ENCODE measurements around the gene DENND1B. TPM values are rescaled to one million over a fixed set of nuclear protein-coding genes. Genes with fewer than 3 reads are reported as not detected.
A peak's percentile ranks its signal among the peaks of the same experiment; 100 is the strongest.

The DENND1B gene
- polyA plus RNA-seq, 1 donor, result 10.9 TPM

GRCh38 chr1:197614916-197615692 is 160.2 kb downstream of the DENND1B start:
- DNase-seq, result peak; percentile 16 to 40
- Histone ChIP-seq H3K36me3 (ENCODE audit: control insufficient read depth, insufficient read depth, low read length) (peaks cover 2% of the 10 kb centered on the region), H3K9me3 (ENCODE audit: control insufficient read depth, low read depth, low read length) (no peaks in the 10 kb centered on the region), H3K4me1 (ENCODE audit: control insufficient read depth, insufficient read depth, low read length) (no peaks in the 10 kb centered on the region), H3K27ac (ENCODE audit: low read length) (no peak overlapping the region), H3K27me3 (ENCODE audit: control insufficient read depth, insufficient read depth, low read length) (no peaks in the 10 kb centered on the region), H3K4me3 (ENCODE audit: low read length) (no peak overlapping the region)
- no CpG with 5 or more reads among the region's 3 CpGs for WGBS (ENCODE audit: insufficient coverage, low lambda C conversion rate)

- DNase-seq, result no peak
- Histone ChIP-seq H3K36me3 (ENCODE audit: control insufficient read depth, insufficient read depth, low read length) (no peaks in the 10 kb centered on the region), H3K9me3 (ENCODE audit: control insufficient read depth, low read depth, low read length) (no peaks in the 10 kb centered on the region), H3K4me1 (ENCODE audit: control insufficient read depth, insufficient read depth, low read length) (no peaks in the 10 kb centered on the region), H3K27me3 (ENCODE audit: control insufficient read depth, insufficient read depth, low read length) (no peaks in the 10 kb centered on the region), H3K4me3 (ENCODE audit: low read length) (no peak overlapping the region), H3K27ac (ENCODE audit: low read length) (no peak overlapping the region)
- 86% methylated on average over 3 of the region's 6 CpGs for WGBS (ENCODE audit: insufficient coverage, low lambda C conversion rate)
Measured at GRCh38 chr1:197606168-197606845, 169.0 kb downstream of the DENND1B start.

GRCh38 chr1:197604302-197604701 is 171.0 kb downstream of the DENND1B start:
- DNase-seq, result no peak
- 88% methylated on average over 1 of the region's 1 CpG for WGBS (ENCODE audit: insufficient coverage, low lambda C conversion rate)
- H3K27me3 ChIP-seq (ENCODE audit: control insufficient read depth, insufficient read depth, low read length), result no peaks in the 10 kb centered on the region
- H3K4me3 ChIP-seq (ENCODE audit: low read length), result no peak overlapping the region
- no peak overlapping the region for H3K27ac ChIP-seq (ENCODE audit: low read length)
- no peaks in the 10 kb centered on the region for H3K9me3 ChIP-seq (ENCODE audit: control insufficient read depth, low read depth, low read length)
- no peaks in the 10 kb centered on the region for H3K36me3 ChIP-seq (ENCODE audit: control insufficient read depth, insufficient read depth, low read length)
- H3K4me1 ChIP-seq (ENCODE audit: control insufficient read depth, insufficient read depth, low read length), result no peaks in the 10 kb centered on the region

GRCh38 chr1:197600751-197601150 is 174.5 kb downstream of the DENND1B start:
- no peaks in the 10 kb centered on the region for H3K36me3 ChIP-seq (ENCODE audit: control insufficient read depth, insufficient read depth, low read length)
- no peak for DNase-seq
- H3K27ac ChIP-seq (ENCODE audit: low read length), result no peak overlapping the region
- H3K27me3 ChIP-seq (ENCODE audit: control insufficient read depth, insufficient read depth, low read length), result no peaks in the 10 kb centered on the region
- H3K4me3 ChIP-seq (ENCODE audit: low read length), result no peak overlapping the region
- H3K4me1 ChIP-seq (ENCODE audit: control insufficient read depth, insufficient read depth, low read length), result no peaks in the 10 kb centered on the region
- no peaks in the 10 kb centered on the region for H3K9me3 ChIP-seq (ENCODE audit: control insufficient read depth, low read depth, low read length)
- no CpG with 5 or more reads among the region's 3 CpGs for WGBS (ENCODE audit: insufficient coverage, low lambda C conversion rate)

GRCh38 chr1:197599789-197600188 is 175.5 kb downstream of the DENND1B start:
- Histone ChIP-seq H3K27ac (ENCODE audit: low read length) (no peak overlapping the region), H3K27me3 (ENCODE audit: control insufficient read depth, insufficient read depth, low read length) (no peaks in the 10 kb centered on the region), H3K4me1 (ENCODE audit: control insufficient read depth, insufficient read depth, low read length) (no peaks in the 10 kb centered on the region), H3K36me3 (ENCODE audit: control insufficient read depth, insufficient read depth, low read length) (peaks cover 4% of the 10 kb centered on the region), H3K9me3 (ENCODE audit: control insufficient read depth, low read depth, low read length) (no peaks in the 10 kb centered on the region), H3K4me3 (ENCODE audit: low read length) (no peak overlapping the region)
- WGBS (ENCODE audit: insufficient coverage, low lambda C conversion rate), result 89% methylated on average over 3 of the region's 3 CpGs
- no peak for DNase-seq

GRCh38 chr1:197598935-197599334 is 176.3 kb downstream of the DENND1B start:
- Histone ChIP-seq H3K4me1 (ENCODE audit: control insufficient read depth, insufficient read depth, low read length) (no peaks in the 10 kb centered on the region), H3K4me3 (ENCODE audit: low read length) (no peak overlapping the region), H3K9me3 (ENCODE audit: control insufficient read depth, low read depth, low read length) (no peaks in the 10 kb centered on the region), H3K36me3 (ENCODE audit: control insufficient read depth, insufficient read depth, low read length) (peaks cover 4% of the 10 kb centered on the region), H3K27ac (ENCODE audit: low read length) (no peak overlapping the region), H3K27me3 (ENCODE audit: control insufficient read depth, insufficient read depth, low read length) (no peaks in the 10 kb centered on the region)
- DNase-seq, result no peak
- 100% methylated on average over 1 of the region's 1 CpG for WGBS (ENCODE audit: insufficient coverage, low lambda C conversion rate)

- no peaks in the 10 kb centered on the region for H3K9me3 ChIP-seq (ENCODE audit: control insufficient read depth, low read depth, low read length)
- H3K27me3 ChIP-seq (ENCODE audit: control insufficient read depth, insufficient read depth, low read length), result no peaks in the 10 kb centered on the region
- no peaks in the 10 kb centered on the region for H3K4me1 ChIP-seq (ENCODE audit: control insufficient read depth, insufficient read depth, low read length)
- 63% methylated on average over 2 of the region's 5 CpGs for WGBS (ENCODE audit: insufficient coverage, low lambda C conversion rate)
- H3K36me3 ChIP-seq (ENCODE audit: control insufficient read depth, insufficient read depth, low read length), result peaks cover 4% of the 10 kb centered on the region
- no peak overlapping the region for H3K27ac ChIP-seq (ENCODE audit: low read length)
- H3K4me3 ChIP-seq (ENCODE audit: low read length), result no peak overlapping the region
- DNase-seq, result no peak
Measured at GRCh38 chr1:197595304-197595904, 179.9 kb downstream of the DENND1B start.

GRCh38 chr1:197590687-197591086 is 184.6 kb downstream of the DENND1B start:
- peak in 1 of 2 donors; percentile 22 for DNase-seq
- Histone ChIP-seq H3K4me1 (ENCODE audit: control insufficient read depth, insufficient read depth, low read length) (no peaks in the 10 kb centered on the region), H3K36me3 (ENCODE audit: control insufficient read depth, insufficient read depth, low read length) (peaks cover 4% of the 10 kb centered on the region), H3K27ac (ENCODE audit: low read length) (no peak overlapping the region), H3K9me3 (ENCODE audit: control insufficient read depth, low read depth, low read length) (no peaks in the 10 kb centered on the region), H3K4me3 (ENCODE audit: low read length) (no peak overlapping the region), H3K27me3 (ENCODE audit: control insufficient read depth, insufficient read depth, low read length) (no peaks in the 10 kb centered on the region)
- 50% methylated on average over 2 of the region's 2 CpGs for WGBS (ENCODE audit: insufficient coverage, low lambda C conversion rate)

GRCh38 chr1:197585809-197586208 is 189.5 kb downstream of the DENND1B start:
- DNase-seq, result no peak
- Histone ChIP-seq H3K4me1 (ENCODE audit: control insufficient read depth, insufficient read depth, low read length) (no peaks in the 10 kb centered on the region), H3K4me3 (ENCODE audit: low read length) (no peak overlapping the region), H3K36me3 (ENCODE audit: control insufficient read depth, insufficient read depth, low read length) (peaks cover 2% of the 10 kb centered on the region), H3K27ac (ENCODE audit: low read length) (no peak overlapping the region), H3K27me3 (ENCODE audit: control insufficient read depth, insufficient read depth, low read length) (no peaks in the 10 kb centered on the region), H3K9me3 (ENCODE audit: control insufficient read depth, low read depth, low read length) (no peaks in the 10 kb centered on the region)
- WGBS (ENCODE audit: insufficient coverage, low lambda C conversion rate), result no CpG with 5 or more reads among the region's 1 CpG

GRCh38 chr1:197577580-197577979 is 197.7 kb downstream of the DENND1B start:
- no peak overlapping the region for H3K4me3 ChIP-seq (ENCODE audit: low read length)
- WGBS (ENCODE audit: insufficient coverage, low lambda C conversion rate), result no CpG with 5 or more reads among the region's 2 CpGs
- H3K9me3 ChIP-seq (ENCODE audit: control insufficient read depth, low read depth, low read length), result no peaks in the 10 kb centered on the region

More at GRCh38 chr1:197577580-197577979, 197.7 kb downstream of the DENND1B start:
- H3K36me3 ChIP-seq (ENCODE audit: control insufficient read depth, insufficient read depth, low read length), result peaks cover 2% of the 10 kb centered on the region
- no peaks in the 10 kb centered on the region for H3K4me1 ChIP-seq (ENCODE audit: control insufficient read depth, insufficient read depth, low read length)
- H3K27ac ChIP-seq (ENCODE audit: low read length), result no peak overlapping the region
- no peak for DNase-seq
- no peaks in the 10 kb centered on the region for H3K27me3 ChIP-seq (ENCODE audit: control insufficient read depth, insufficient read depth, low read length)

Data from large intestine (tissue), 3 donors.